Cardiac fibroblast (primary cell): ENCODE measurements around the gene KCNQ1.

Experiments
- DNase-seq, 2 donors: peaks; one replicate each; pipeline versions ENCODE4 v3.0.0 to v3.0.0-alpha.2; 2010; ENCODE audit warnings: low read depth in 2 of 2
- H3K4me3 ChIP-seq, 2 donors: replicated peaks in 1 of 2; 1 replicate in 1 of 2; 2 replicates in 1 of 2; pipeline ENCODE4 v1.5.1; 2011; ENCODE audit warnings: low read depth in 2 of 2, low read length in 2 of 2, mild to moderate bottlenecking in 2 of 2, moderate library complexity in 1 of 2
- TF ChIP-seq, protein P1 (sequence below): IDR thresholded peaks from one replicate; pipeline ENCODE4 v1.5.1; 2011; ENCODE audit warnings: low read depth, mild to moderate bottlenecking, low read length, inconsistent platforms

Gene KCNQ1

DNA sequence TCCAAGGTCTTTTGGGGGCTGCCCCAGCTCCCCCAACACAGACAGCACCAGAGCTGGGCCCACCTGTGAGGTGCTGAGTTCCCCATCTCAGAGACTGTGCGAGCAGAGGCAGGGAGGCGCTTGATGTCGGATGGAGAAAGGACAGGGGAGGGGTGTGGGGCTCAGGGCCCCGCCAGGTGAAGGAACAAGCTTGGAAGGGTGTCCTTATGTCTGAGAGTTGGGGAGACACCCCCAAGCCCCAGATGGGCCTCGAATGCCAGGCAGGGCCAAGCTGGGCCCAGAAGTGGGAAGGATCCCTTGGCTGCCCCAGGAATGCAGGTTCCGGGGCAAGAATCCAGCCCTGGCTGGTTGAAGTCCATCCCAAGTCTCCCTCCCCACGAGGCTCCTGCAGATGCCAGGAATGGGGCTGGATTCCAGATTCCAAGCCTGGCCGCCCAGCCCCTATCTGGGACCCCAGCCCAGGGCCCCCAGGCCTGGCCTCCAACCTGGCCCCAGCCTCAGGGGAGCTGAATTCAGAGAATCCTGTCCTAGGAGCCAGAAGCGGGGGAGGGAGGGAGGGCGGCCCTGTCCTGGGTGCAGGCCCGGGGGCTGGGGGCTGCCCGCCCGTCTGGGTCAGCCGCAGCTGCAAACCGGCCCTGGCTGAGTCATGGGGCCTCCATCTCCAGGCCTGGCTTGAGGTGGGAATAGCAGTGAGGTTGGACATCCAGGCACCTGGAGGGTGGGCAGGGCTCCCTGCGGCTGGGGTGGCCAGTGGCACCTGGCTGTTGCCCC lies 389.9 kb downstream of the KCNQ1 start:
- TF ChIP-seq, protein P1, sequence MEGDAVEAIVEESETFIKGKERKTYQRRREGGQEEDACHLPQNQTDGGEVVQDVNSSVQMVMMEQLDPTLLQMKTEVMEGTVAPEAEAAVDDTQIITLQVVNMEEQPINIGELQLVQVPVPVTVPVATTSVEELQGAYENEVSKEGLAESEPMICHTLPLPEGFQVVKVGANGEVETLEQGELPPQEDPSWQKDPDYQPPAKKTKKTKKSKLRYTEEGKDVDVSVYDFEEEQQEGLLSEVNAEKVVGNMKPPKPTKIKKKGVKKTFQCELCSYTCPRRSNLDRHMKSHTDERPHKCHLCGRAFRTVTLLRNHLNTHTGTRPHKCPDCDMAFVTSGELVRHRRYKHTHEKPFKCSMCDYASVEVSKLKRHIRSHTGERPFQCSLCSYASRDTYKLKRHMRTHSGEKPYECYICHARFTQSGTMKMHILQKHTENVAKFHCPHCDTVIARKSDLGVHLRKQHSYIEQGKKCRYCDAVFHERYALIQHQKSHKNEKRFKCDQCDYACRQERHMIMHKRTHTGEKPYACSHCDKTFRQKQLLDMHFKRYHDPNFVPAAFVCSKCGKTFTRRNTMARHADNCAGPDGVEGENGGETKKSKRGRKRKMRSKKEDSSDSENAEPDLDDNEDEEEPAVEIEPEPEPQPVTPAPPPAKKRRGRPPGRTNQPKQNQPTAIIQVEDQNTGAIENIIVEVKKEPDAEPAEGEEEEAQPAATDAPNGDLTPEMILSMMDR: no peak
- no peak overlapping the region for H3K4me3 ChIP-seq

DNA sequence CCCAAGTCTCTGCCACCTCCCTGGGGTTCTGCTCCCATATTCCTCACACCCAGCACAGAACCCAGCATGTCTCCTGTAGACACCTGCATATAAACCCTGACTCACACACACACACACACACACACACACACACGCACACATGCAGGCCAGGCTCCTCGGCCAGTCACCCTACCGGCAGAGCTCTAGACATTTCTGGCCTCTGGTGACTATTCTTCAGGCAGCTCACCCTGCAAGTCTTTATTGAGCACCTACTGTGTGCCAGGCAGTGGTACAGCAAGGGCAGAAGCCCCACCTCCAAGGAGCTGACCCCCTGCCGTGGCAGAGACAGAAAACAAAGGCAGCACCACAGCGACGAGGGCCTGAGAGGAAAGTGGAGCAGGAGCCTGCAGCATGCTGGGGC lies 390.5 kb downstream of the KCNQ1 start:
- TF ChIP-seq, protein P1: no peak
- no peak for DNase-seq
- H3K4me3 ChIP-seq: no peak overlapping the region

More for the DNA sequence above, 389.9 kb downstream of the KCNQ1 start:
- no peak for DNase-seq

DNA sequence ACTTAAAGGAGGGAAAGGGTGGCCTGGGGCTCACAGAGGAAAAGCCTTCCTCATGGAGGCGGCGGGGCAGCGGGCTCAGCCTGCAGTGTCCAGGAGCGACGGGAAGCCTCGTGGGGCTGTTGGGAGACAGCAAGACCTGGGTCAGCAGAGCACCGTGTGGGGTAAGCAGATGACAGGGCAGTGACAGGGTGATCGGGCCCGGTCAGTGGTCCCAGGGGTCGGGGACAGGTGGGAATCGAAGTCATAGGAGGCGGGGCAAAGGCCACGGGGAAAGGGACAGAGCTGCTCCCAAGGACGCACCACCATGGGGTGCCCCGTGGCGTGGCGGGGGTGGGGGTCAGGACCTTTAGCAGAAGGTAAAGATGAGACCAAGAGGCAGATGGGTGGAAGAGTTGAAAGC lies 390.9 kb downstream of the KCNQ1 start:
- no peak for DNase-seq
- no peak overlapping the region for H3K4me3 ChIP-seq
- TF ChIP-seq, protein P1: no peak

DNA sequence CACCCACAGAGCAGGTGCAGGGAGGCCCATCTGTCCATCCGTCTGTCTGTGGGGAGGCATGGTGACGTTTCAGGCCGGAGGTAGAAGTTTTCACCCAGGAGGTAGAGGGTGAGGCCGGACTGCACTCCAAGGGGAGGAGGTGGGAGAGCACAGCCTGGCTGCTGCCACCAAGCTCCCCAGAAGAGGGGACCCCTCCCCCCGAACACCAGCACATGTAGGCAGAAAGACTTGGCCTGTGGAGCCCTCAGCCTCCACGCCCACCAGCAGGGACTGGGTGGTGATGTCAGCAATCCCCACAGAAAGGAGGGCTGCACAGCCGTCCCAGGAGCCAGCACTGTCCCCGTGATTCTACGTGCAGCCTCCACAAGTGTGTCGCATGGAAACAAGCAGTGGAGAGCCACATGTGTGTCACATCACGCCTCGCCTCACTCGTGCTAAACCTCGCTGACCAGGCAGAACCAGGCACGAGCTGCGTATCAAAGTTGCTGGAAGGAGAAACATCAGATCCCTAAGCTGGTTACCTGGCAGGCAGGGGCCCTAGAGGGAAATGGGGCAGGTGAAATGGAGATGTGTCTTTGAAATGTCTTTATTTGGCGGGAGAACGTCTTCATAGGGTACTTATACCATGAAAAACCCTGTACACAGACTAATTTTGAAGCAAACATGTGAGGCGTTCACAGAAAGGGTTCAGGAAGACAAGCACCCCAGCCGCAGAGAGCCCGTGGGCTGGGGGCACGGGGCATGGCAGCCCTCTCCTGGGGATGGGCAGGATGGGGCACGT lies 391.7 kb downstream of the KCNQ1 start:
- DNase-seq: no peak
- TF ChIP-seq, protein P1: no peak
- no peak overlapping the region for H3K4me3 ChIP-seq

DNA sequence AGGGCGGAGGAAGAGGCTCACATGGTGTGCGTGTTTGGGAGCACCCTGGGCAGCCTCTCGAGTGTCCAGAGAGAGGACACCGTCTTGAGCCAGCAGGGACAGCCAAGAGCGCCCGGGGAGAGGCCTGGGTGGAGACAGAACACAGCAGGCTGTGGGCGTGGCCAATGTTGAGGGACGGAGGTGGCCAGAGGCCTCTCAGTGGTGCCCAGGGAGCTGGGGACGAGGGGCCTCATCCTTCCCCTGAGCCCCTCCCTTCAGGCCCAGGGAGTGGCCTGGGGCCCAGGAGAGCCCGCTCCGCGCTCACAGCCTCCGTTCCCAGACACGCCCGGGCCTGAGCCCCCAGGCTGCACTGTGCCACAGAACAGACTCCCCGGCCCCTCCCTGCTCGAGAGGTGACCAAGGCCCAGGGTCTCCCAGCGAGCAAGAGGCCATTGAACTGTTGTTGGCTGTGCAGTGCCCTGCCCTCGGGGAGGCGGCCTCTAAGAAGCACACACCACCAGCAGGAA lies 392.3 kb downstream of the KCNQ1 start:
- DNase-seq: peak; percentile 37 to 52
- TF ChIP-seq, protein P1: peak; percentile 41
- H3K4me3 ChIP-seq: no peak overlapping the region

DNA sequence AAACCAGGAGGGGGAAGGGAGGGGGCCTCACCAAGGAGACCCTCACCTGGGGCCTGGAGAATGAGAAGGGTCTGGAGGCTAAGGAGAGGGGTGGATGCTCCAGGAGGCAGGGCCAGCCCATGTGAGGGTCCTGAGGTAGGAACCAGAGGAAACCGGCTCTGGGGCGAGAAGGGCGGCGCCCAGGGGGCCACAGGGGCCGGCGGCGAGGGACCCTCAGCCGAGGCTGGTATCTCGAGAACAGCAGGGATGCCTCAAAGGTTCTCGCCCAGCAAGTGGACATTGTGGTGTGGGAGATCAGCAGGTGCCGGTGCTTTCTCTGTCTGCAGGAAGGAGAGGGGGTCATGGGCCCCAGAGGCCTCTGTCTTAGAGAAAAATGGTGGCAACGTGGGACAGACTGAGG lies 392.8 kb downstream of the KCNQ1 start:
- no peak overlapping the region for H3K4me3 ChIP-seq
- TF ChIP-seq, protein P1: no peak
- no peak for DNase-seq
